ENCODE results near the gene MIXL1. TPM values are rescaled to one million over a fixed set of nuclear protein-coding genes. Genes with fewer than 3 reads are reported as not detected.

The MIXL1 gene
- total RNA-seq, 1 donor from 2014 or later, result not detected

Other genes with a start within 250 kb of the MIXL1 start
- 18.8 and 29.2 TPM in 2 replicates for gene SDE2, start 224.3 kb upstream of the MIXL1 start, total RNA-seq (ENCODE audit: low replicate concordance)
- 1,442 and 1,689 TPM in 2 replicates for gene H3-3A, start 160.9 kb upstream of the MIXL1 start, total RNA-seq (ENCODE audit: low replicate concordance)
- gene ACBD3, start 36.9 kb upstream of the MIXL1 start, total RNA-seq (ENCODE audit: low replicate concordance), result 23.4 and 32.3 TPM in 2 replicates
- 20.8 and 34.4 TPM in 2 replicates for gene LIN9, start 85.5 kb downstream of the MIXL1 start, total RNA-seq (ENCODE audit: low replicate concordance)
- 237 and 345 TPM in 2 replicates for gene PARP1, start 184.4 kb downstream of the MIXL1 start, total RNA-seq (ENCODE audit: low replicate concordance)